Stomach smooth muscle (tissue), 2 donors: Measurements from ENCODE around the gene NUDT15.
"Not testable (repeated sequence)": the region's sequence is repeated elsewhere in the genome, so short reads cannot be mapped to it uniquely, and the experiment has no call there.

Experiments
- H3K27ac ChIP-seq: one replicate; pipeline ENCODE4 v1.7.0; 2013; ENCODE audit warnings: mild to moderate bottlenecking, low read length, inconsistent platforms
- H3K27me3 ChIP-seq, 2 donors: one replicate each; pipeline ENCODE4 v1.7.0; 2013; ENCODE audit warnings: low read length in 2 of 2; ENCODE audit not compliant: insufficient read depth in 2 of 2, control insufficient read depth in 1 of 2
- H3K36me3 ChIP-seq, 2 donors: one replicate each; pipeline ENCODE4 v1.7.0; 2013; ENCODE audit warnings: low read length in 2 of 2; ENCODE audit not compliant: control insufficient read depth in 2 of 2, insufficient read depth in 2 of 2
- H3K4me1 ChIP-seq: one replicate; pipeline ENCODE4 v1.7.0; 2013; ENCODE audit warnings: low read length; ENCODE audit not compliant: control insufficient read depth, insufficient read depth
- H3K4me3 ChIP-seq, 2 donors: one replicate each; pipeline ENCODE4 v1.7.0; 2013; ENCODE audit warnings: low read length in 2 of 2
- H3K9ac ChIP-seq, 2 donors: one replicate each; pipeline ENCODE4 v1.7.0; 2013; ENCODE audit warnings: low read length in 2 of 2, mild to moderate bottlenecking in 1 of 2
- H3K9me3 ChIP-seq, 2 donors: one replicate each; pipeline ENCODE4 v1.7.0; 2013; ENCODE audit warnings: low read length in 2 of 2; ENCODE audit not compliant: control insufficient read depth in 2 of 2
- donor health status: healthy.
- donor health status: Pancreatic carcinoma.

NUDT15 gene

DNA sequence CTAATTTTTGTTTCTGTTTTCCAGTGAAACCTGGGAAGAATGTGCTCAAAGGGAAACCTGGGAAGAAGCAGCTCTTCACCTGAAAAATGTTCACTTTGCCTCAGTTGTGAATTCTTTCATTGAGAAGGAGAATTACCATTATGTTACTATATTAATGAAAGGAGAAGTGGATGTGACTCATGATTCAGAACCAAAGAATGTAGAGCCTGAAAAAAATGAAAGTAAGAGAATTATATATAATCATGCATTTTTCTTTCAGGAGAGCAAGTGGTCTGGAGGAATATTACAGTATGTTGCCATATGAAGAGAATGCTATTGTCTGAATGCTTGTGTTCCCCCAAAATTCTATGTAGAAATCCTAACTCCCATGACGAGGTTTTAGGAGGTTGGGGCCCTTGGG lies 3.4 kb downstream of the NUDT15 start:
- Histone ChIP-seq H3K27ac (no peak overlapping the region), H3K27me3 (no peaks in the 10 kb centered on the region), H3K4me3 (no peak overlapping the region), H3K36me3 (peaks cover 0 to 5% of the 10 kb centered on the region in 2 donors), H3K9me3 (no peaks in the 10 kb centered on the region), H3K9ac (no peak overlapping the region), H3K4me1 (peaks cover 12% of the 10 kb centered on the region)

DNA sequence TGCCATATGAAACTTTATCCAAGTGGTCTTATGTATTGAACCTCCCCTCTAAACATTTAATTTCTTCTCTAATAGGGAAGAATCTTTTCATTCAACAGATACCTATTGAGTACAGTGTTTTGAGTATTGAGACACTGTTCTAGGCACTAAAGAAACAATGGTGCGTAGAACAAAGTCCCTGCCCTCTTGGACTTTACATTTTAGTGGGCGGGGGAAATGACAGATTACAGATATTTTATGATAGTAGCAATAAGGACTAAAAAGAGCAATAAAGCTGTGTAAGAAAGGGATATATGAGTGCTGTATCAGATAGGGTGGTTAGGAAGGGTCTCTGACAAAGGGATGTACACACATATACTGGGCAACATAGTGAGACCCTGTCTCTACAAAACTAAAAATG lies 5.4 kb downstream of the NUDT15 start:
- no peaks in the 10 kb centered on the region for H3K9me3 ChIP-seq
- no peak overlapping the region for H3K27ac ChIP-seq
- H3K4me1 ChIP-seq = peaks cover 6% of the 10 kb centered on the region
- peaks cover 0 to 5% of the 10 kb centered on the region in 2 donors for H3K36me3 ChIP-seq
- H3K27me3 ChIP-seq = no peaks in the 10 kb centered on the region
- no peak overlapping the region for H3K9ac ChIP-seq
- H3K4me3 ChIP-seq = no peak overlapping the region

DNA sequence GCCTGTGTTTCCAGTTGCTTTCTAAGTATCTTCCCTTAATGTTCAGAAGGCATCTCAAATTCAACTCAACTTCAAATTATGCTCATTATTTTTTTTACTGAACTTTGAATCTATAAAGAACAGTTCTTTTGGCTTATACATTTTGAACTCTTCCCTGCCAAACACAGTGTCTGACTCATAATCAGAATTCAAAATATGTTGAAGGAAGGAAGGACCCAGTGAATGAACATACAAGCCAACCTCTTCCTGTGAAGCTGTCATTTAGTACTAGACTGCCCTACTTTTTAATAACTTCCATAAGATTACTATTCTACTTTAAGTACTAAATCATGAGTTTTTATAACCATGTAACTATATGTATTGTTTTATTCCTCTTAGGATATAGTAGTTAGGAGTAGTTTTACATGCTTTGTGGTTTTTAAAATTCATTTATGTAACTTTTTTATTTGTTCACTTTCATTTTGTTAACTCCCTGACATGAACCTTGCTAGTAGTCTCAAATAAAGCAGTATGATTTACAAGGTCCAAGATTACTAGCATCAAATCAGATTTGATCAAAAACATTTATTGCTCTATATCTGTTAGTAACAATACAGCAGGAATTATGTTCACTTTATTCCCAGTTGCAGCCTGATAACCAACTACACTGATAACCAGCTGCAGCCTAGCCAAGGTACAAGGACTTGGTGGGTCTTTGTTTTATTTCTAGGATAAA lies 6.4 kb downstream of the NUDT15 start:
- Histone ChIP-seq H3K9ac (no peak overlapping the region), H3K9me3 (no peaks in the 10 kb centered on the region), H3K36me3 (peaks cover 0 to 8% of the 10 kb centered on the region in 2 donors), H3K4me1 (no peaks in the 10 kb centered on the region), H3K27me3 (no peaks in the 10 kb centered on the region), H3K27ac (no peak overlapping the region), H3K4me3 (no peak overlapping the region)

DNA sequence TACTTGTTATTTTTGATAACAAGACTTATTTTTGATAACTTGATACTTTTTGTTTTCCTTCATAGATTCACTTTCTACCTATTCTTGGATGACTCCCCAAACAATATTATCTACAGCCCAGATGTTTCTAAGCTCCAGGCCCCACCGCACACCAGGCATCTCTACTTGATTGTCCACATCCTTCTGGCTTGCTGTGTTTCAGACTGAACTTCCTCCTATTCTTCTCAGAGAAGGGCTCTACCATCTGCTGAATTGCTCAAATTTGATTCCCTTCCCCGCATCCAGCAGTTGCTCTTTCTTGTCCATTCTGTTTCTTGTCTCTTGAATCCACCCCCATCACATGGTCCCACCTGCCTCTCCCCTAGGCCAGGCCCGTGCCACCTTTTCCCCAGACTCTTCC lies 13.0 kb downstream of the NUDT15 start:
- H3K36me3 ChIP-seq = peaks cover 16 to 21% of the 10 kb centered on the region in 2 donors
- no peak overlapping the region for H3K27ac ChIP-seq
- no peaks in the 10 kb centered on the region for H3K4me1 ChIP-seq
- no peaks in the 10 kb centered on the region for H3K9me3 ChIP-seq
- no peaks in the 10 kb centered on the region for H3K27me3 ChIP-seq
- no peak overlapping the region for H3K4me3 ChIP-seq
- H3K9ac ChIP-seq = no peak overlapping the region

DNA sequence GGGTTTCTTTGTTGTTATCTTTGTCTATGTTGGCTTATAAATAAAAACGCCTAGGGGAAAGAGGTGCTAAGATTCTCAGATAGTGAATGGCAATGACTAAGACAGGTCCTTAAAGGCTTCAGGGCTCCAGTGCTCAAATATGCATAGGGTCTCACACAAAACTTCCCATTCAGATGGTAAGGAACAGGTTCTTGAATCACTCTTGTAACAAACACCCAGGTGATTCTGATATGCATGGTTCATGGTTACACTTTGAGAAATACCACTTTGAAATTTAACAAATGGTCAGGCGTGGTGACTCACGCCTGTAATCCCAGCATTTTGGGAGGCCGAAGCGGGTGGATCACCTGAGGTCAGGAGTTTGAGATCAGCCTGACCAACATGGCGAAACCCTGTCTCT lies 17.1 kb downstream of the NUDT15 start:
- H3K9me3 ChIP-seq = no peaks in the 10 kb centered on the region
- peaks cover 16 to 18% of the 10 kb centered on the region in 2 donors for H3K36me3 ChIP-seq
- H3K27ac ChIP-seq = no peak overlapping the region
- H3K9ac ChIP-seq = no peak overlapping the region
- H3K4me3 ChIP-seq = no peak overlapping the region
- H3K27me3 ChIP-seq = no peaks in the 10 kb centered on the region
- no peaks in the 10 kb centered on the region for H3K4me1 ChIP-seq

DNA sequence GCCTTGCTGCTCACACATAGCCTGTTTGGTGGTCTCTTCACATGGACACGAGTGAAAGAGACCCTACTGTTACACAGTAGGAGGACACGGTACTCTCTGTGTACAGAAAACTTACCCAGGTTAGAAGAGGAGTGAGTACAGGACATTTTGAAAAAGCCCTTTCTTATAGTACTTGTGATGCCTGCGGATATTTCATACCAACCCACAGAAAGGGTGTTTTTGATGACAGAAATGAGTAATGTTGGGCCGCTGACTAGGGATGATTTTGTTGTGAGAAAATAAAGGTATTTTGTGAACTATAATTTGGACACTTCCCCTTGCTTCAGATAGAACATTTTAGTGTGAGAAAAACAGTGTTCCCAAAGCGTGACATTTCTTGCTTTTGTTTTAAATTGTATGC lies 18.2 kb downstream of the NUDT15 start:
- H3K4me3 ChIP-seq = no peak overlapping the region
- H3K27ac ChIP-seq = no peak overlapping the region
- no peaks in the 10 kb centered on the region for H3K9me3 ChIP-seq
- no peaks in the 10 kb centered on the region for H3K4me1 ChIP-seq
- no peak overlapping the region for H3K9ac ChIP-seq
- no peaks in the 10 kb centered on the region for H3K27me3 ChIP-seq
- H3K36me3 ChIP-seq = peaks cover 14 to 16% of the 10 kb centered on the region in 2 donors

DNA sequence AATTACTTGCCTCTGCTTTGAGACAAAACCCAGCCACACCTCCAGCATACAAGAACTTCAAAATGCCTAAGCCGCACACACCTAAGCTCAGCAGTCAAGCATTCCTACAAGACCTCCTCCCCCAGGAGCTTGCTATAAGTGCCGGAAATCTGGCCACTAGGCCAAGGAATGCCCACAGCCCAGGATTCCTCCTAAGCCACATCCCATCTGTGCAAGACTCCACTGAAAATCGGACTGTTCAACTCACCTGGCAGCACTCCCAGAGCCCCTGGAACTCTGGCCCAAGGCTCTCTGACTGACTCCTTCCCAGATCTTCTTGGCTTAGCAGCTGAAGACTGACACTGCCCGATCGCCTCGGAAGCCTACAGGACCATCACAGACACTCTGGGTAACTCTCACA lies 21.0 kb downstream of the NUDT15 start:
- not testable (repeated sequence) for H3K27me3 ChIP-seq, H3K9ac ChIP-seq, H3K4me1 ChIP-seq, H3K36me3 ChIP-seq, H3K27ac ChIP-seq, H3K9me3 ChIP-seq, H3K4me3 ChIP-seq

DNA sequence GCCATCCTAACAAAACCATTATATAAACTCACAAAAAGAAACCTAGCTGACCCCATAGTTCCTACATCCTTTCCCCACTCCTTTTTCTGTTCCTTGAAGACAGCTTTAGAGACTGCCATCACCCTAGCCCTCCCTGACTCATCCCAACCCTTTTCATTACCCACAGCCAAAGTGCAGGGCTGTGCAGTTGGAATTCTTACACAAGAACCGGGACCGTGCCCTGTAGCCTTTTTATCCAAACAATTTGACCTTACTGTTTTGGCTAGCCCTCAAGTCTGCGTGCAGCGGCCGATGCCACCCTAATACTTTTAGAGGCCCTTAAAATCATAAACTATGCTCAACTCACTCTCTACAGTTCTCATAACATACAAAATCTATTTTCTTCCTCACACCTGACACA lies 22.4 kb downstream of the NUDT15 start:
- not testable (repeated sequence) for H3K36me3 ChIP-seq, H3K27me3 ChIP-seq, H3K9me3 ChIP-seq, H3K9ac ChIP-seq, H3K4me1 ChIP-seq, H3K27ac ChIP-seq, H3K4me3 ChIP-seq

DNA sequence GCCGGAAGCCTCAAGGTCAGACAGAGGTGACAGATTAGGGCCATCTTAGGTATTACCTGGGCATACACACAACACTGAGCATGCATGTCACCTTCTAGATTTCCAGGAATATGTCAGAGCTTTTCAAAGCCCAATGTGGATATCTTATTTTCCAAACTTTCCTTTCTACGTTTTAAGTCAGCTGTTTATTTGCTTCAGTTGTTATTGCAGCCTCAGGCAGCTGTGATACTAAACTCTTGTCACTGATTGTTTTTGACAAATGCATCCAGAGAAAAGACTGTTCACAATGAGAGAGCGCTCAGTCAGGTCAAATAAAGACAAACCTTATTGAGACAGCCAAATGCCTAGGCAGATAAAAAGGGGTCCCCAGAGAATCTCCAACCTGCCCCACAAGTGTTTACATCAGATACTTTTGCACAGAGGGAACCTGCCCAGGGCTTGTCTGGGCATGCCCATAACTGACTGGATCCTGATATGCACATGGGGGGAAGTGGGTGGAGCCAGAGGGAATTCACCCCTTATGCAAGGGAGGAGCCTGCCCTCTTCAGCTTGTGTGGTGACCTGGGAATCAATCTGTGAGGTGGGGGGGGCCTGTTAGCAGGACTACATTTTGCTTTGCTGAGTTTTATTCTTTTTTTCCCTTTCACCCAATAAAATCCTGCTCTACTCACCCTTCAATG lies 28.9 kb downstream of the NUDT15 start:
- Histone ChIP-seq H3K27me3 (no peaks in the 10 kb centered on the region), H3K36me3 (peaks cover 18 to 20% of the 10 kb centered on the region in 2 donors), H3K9ac (no peak overlapping the region), H3K4me3 (no peak overlapping the region), H3K9me3 (peaks cover 2 to 4% of the 10 kb centered on the region in 2 donors), H3K4me1 (no peaks in the 10 kb centered on the region), H3K27ac (no peak overlapping the region)

DNA sequence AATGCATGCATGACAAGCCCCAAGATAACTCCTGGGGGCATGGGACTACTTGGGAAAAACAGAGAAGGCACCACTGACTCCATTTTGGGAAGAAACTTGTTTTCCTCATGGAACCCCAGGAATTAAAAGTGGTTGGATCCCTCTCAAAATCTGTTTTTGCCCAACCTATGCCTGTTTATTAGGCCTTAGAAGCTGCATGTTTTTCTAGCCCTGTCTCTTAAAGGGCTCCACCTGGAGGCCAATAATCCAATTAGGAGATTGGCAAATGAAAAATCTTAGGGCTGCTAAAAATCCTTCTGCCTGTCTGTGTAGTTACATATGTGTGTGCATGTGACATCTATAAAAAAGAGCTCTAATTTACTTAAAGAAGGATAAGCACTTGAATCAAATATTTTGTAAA lies 30.5 kb downstream of the NUDT15 start:
- H3K27me3 ChIP-seq = no peaks in the 10 kb centered on the region
- H3K9me3 ChIP-seq = peaks cover 2 to 4% of the 10 kb centered on the region in 2 donors
- no peak overlapping the region for H3K27ac ChIP-seq
- no peak overlapping the region for H3K9ac ChIP-seq
- peaks cover 30% of the 10 kb centered on the region in 2 donors for H3K36me3 ChIP-seq
- no peaks in the 10 kb centered on the region for H3K4me1 ChIP-seq
- H3K4me3 ChIP-seq = no peak overlapping the region

DNA sequence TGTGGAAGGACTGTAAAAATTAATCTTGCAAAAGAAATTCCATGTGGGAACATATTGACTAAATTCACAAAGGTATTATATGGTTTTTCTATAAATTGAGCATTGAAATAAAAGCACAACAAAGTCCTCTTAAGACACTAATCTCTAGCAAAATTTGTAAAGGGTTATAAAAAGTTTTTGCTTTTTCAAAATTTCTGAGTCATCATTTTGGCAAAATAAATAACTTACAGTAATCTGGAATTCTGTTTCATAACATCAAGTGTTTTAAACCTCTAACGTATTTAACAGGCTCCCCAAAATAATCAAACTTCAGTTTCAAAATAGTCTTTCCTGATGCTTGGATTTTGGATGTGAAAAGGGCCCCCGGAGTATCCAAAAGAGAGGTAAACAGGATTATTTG lies 31.4 kb downstream of the NUDT15 start:
- Histone ChIP-seq H3K4me1 (no peaks in the 10 kb centered on the region), H3K4me3 (no peak overlapping the region), H3K27ac (no peak overlapping the region), H3K27me3 (no peaks in the 10 kb centered on the region), H3K36me3 (peaks cover 30 to 31% of the 10 kb centered on the region in 2 donors), H3K9ac (no peak overlapping the region), H3K9me3 (peaks cover 2 to 4% of the 10 kb centered on the region in 2 donors)
